HFF-Myc (cell line): ENCODE results near the gene POP7.
"Not testable (repeated sequence)": the region's sequence is repeated elsewhere in the genome, so short reads cannot be mapped to it uniquely, and the experiment has no call there.

Experiments used
- DNase-seq: peaks from one replicate; pipeline ENCODE4 v3.0.0-alpha.2; 2011; ENCODE audit warnings: low read depth; ENCODE audit errors: extremely low read depth
- H3K4me3 ChIP-seq: replicated peaks from 2 replicates; pipeline ENCODE4 v1.5.1; 2011; ENCODE audit warnings: low read depth, mild to moderate bottlenecking, control low read depth, low read length
- TF ChIP-seq, protein P1 (sequence below): IDR thresholded peaks from 2 replicates; pipeline ENCODE4 v1.5.1; 2012; ENCODE audit warnings: mild to moderate bottlenecking, low read depth, low read length, control low read depth; ENCODE audit errors: missing control alignments

The POP7 gene

DNA sequence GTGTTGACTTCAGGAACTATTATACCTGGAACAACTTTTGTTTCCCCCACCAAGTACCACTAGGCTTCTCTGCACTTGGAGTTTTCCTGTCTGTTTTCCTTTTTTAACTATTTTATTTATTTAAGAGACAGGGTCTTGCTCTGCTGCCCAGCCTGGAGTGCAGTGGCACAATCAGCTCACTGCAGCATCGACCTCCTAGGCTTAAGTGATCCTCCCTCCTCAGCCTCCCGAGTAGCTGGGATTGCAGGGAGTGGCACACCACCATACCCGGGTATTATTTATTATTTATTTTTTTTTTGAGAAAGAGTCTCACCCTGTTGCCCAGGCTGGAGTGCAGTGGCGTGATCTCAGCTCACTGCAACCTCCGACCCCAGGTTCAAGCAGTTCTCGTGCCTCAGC is 9.8 kb upstream of the POP7 start:
- no peak for DNase-seq
- no peak overlapping the region for H3K4me3 ChIP-seq
- TF ChIP-seq, protein P1, sequence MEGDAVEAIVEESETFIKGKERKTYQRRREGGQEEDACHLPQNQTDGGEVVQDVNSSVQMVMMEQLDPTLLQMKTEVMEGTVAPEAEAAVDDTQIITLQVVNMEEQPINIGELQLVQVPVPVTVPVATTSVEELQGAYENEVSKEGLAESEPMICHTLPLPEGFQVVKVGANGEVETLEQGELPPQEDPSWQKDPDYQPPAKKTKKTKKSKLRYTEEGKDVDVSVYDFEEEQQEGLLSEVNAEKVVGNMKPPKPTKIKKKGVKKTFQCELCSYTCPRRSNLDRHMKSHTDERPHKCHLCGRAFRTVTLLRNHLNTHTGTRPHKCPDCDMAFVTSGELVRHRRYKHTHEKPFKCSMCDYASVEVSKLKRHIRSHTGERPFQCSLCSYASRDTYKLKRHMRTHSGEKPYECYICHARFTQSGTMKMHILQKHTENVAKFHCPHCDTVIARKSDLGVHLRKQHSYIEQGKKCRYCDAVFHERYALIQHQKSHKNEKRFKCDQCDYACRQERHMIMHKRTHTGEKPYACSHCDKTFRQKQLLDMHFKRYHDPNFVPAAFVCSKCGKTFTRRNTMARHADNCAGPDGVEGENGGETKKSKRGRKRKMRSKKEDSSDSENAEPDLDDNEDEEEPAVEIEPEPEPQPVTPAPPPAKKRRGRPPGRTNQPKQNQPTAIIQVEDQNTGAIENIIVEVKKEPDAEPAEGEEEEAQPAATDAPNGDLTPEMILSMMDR = no peak

DNA sequence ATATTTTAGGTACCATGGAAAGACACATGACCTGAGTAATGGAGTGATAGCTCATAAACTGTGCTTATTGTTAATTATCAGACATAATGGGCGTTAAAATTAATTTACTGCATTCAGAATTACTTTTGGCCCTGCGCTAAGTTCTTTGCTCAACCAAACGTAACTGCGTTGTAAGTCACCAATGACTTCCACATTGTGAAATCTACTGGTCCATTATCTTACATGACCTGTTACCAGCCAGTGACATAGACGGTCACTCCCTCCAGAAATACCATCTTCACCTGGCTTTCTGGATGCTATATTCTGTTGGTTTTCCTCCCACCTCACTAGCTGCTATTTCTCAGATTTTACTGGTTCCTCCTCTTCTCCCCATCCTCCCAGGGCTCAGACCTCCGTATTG is 6.9 kb upstream of the POP7 start:
- no peak overlapping the region for H3K4me3 ChIP-seq
- TF ChIP-seq, protein P1 = no peak
- no peak for DNase-seq

DNA sequence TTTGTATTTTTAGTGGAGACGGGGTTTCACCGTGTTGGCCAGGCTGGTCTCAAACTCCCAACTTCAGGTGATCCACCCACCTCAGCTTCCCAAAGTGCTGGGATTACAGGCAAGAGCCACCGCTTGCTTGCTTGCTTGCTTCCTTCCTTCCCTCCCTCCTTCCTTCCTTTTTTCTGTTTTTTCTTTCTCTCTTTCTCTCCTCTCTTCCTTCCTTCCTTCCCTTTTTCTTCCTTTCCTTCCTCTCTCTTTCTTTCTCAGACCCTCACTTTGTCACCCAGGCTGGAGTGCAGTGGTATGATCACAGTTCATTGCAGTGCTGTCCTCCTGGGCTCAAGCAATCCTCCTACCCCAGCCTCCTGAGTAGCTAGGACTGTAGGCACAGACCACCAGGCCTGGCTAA is 4.8 kb upstream of the POP7 start:
- not testable (repeated sequence) for H3K4me3 ChIP-seq, DNase-seq

DNA sequence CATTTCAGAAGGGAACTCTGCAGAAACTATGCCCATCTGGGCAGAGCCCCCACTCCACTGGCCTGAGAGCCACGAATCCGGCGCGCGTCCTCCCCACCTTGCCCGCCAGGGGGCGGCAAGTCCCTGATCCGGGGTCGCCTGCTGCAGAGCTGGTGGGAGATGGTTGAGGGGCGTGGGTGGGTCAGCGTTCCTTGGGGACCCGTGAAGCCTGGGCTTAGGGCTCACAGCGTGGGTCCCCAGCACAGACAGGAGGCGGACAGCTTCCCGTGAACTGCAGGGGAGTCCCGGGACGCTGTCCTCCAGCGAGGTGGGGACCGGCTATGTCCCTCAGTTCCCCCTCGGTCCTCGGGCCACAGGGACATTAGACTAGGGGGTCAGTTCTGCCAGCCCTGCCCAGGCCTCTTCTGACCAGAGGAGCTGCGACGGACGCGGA is 585 bp upstream of the POP7 start:
- TF ChIP-seq, protein P1 = peak; percentile 87
- no peak for DNase-seq
- H3K4me3 ChIP-seq = peak overlapping the region; percentile 97

DNA sequence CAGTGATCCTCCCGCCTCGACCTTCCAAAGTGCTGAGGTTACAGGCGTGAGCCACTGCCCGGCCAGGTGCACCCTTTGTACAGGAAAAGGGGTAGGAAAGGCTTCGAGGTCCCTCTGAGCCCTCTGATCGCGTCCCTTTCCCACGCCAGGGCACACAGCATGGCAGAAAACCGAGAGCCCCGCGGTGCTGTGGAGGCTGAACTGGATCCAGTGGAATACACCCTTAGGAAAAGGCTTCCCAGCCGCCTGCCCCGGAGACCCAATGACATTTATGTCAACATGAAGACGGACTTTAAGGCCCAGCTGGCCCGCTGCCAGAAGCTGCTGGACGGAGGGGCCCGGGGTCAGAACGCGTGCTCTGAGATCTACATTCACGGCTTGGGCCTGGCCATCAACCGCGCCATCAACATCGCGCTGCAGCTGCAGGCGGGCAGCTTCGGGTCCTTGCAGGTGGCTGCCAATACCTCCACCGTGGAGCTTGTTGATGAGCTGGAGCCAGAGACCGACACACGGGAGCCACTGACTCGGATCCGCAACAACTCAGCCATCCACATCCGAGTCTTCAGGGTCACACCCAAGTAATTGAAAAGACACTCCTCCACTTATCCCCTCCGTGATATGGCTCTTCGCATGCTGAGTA is 871 bp downstream of the POP7 start:
- no peak for DNase-seq
- TF ChIP-seq, protein P1 = no peak
- H3K4me3 ChIP-seq = peak overlapping the region; percentile 97

DNA sequence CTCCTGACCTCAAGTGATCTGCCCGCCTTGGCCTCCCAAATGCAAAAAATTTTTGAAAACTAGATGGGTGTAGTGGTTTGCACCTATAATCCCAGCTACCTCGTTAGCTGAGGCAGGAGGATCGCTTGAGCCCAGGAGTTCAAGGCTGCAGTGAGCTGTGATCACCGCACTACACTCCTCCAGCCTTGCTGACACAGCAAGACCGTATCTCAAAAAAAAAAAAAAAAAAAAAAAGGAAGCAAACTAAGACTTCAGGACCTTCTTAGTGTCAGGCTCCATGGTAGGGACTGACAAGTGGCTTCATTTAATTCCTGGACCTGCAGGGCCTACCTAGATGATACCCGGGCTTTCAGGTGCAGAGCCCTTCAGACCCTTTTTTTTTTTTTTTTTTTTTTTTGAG is 2.5 kb downstream of the POP7 start:
- no peak overlapping the region for H3K4me3 ChIP-seq
- no peak for DNase-seq
- TF ChIP-seq, protein P1 = no peak

DNA sequence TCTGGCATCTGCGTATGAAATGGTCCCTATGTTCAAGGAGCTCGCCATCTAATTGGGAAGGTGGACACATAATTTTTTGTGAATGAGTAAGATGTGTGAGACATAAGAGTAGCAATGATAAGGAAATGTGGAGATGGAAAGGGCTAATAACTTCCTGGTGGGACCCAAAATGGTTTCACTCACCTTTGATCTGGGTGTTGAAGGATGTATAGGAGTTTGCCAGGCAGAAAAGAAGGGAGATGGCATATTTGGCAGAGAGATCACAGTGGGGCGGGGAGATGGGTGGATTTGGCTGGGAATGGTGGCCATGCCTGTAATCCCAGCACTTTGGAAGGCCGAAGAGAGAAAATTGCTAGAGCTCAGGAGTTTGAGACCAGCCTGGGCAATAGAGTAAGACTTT is 4.5 kb downstream of the POP7 start:
- no peak for DNase-seq
- TF ChIP-seq, protein P1 = no peak
- H3K4me3 ChIP-seq = no peak overlapping the region
